Subcutaneous adipose tissue (tissue), 4 donors: Measurements from ENCODE around the gene DLGAP1. TPM values are rescaled to one million over a fixed set of nuclear protein-coding genes. Genes with fewer than 3 reads are reported as not detected.

Experiments used
- CTCF ChIP-seq: fragments of 450-650 bp; IDR thresholded peaks from one replicate; pipeline ENCODE4 v1.5.1; 2016; ENCODE audit warnings: low read depth, mild to moderate bottlenecking, control low read depth, antibody characterized with exemption, moderate library complexity
- total RNA-seq, 4 donors: library from RNA; depleted of rRNA; stranded (reverse); fragments of >200 nt; gene quantifications; one replicate each; pipeline ENCODE4 v1.1.0, GENCODE V29; 2016

Gene DLGAP1
- total RNA-seq, 4 donors from 2014 or later, result 0.44 to 3.3 (median 0.99) TPM

- TF ChIP-seq CTCF, result no peak
These were observed 569.8 kb downstream of the DLGAP1 start for GRCh38 chr18:3885209-3885792.

- no peak for TF ChIP-seq CTCF
These were observed 575.3 kb downstream of the DLGAP1 start for GRCh38 chr18:3879836-3880120.

GRCh38 chr18:3879114-3879835, 575.8 kb downstream of the DLGAP1 start:
- no peak for TF ChIP-seq CTCF

GRCh38 chr18:3878401-3878800, 576.7 kb downstream of the DLGAP1 start:
- TF ChIP-seq CTCF, result no peak

- no peak for TF ChIP-seq CTCF
These were observed 577.4 kb downstream of the DLGAP1 start for GRCh38 chr18:3877678-3878077.

GRCh38 chr18:3875961-3876360, 579.1 kb downstream of the DLGAP1 start:
- no peak for TF ChIP-seq CTCF

- TF ChIP-seq CTCF, result no peak
These were observed 579.7 kb downstream of the DLGAP1 start for GRCh38 chr18:3875376-3875775.
